ENCODE results near the gene SPATA31C1. TPM values are rescaled to one million over a fixed set of nuclear protein-coding genes. Genes with fewer than 3 reads are reported as not detected.
A peak's percentile ranks its signal among the peaks of the same experiment; 100 is the strongest.

The SPATA31C1 gene
- total and polyA plus RNA-seq, 2 donors (not counting 1 experiment from before 2014, with no cell fraction given), result not detected

GRCh38 chr9:87973122-87973521 lies 55.4 kb downstream of the SPATA31C1 start:
- H3K9me3 ChIP-seq (ENCODE audit: control insufficient read depth, insufficient read depth, low read depth, low read length), result no peaks in the 10 kb centered on the region
- H3K4me2 ChIP-seq (ENCODE audit: extremely low read depth, insufficient read depth, low read length), result no peak overlapping the region
- no peak overlapping the region for H3K9ac ChIP-seq (ENCODE audit: insufficient read depth, low read length)
- peaks cover 2% of the 10 kb centered on the region for H3K4me1 ChIP-seq (ENCODE audit: control insufficient read depth, extremely low read depth, insufficient read depth, low read length)
- peak overlapping the region in 2 of 4 experiments; percentile 69 to 78 for H3K4me3 ChIP-seq (replicated peaks in 1 of 4; ENCODE audit: control extremely low read depth in 1 of 4, insufficient read depth in 1 of 4, low read depth in 3 of 4, low read length in 4 of 4)
- DNase-seq (ENCODE audit: low read depth in 2 of 2), result no peak
- no peak overlapping the region for H2AFZ ChIP-seq (ENCODE audit: low read length)
- H3K27ac ChIP-seq (ENCODE audit: insufficient read depth, low read length), result no peak overlapping the region
- no peaks in the 10 kb centered on the region for H3K79me2 ChIP-seq (ENCODE audit: control insufficient read depth, insufficient read depth, low read length)
- TF ChIP-seq CTCF (conservative IDR thresholded peaks at IDR 0.05 in 1 of 2, IDR thresholded peaks at IDR 0.05 in 1 of 2; ENCODE audit: low read depth in 1 of 2, low read length in 2 of 2) (no peak), EZH2 (IDR thresholded peaks at IDR 0.05; ENCODE audit: low read length, missing control alignments) (no peak)
- H4K20me1 ChIP-seq (ENCODE audit: control insufficient read depth, extremely low read depth, insufficient read depth, low read length), result no peaks in the 10 kb centered on the region
- no peaks in the 10 kb centered on the region for H3K27me3 ChIP-seq (ENCODE audit: control insufficient read depth, insufficient read depth, low read length)
- no peaks in the 10 kb centered on the region for H3K36me3 ChIP-seq (ENCODE audit: control insufficient read depth, insufficient read depth, low read length)

Other genes starting within 250 kb of the SPATA31C1 start
- gene CTSL, start 191.8 kb upstream of the SPATA31C1 start, total RNA-seq, result 563 and 826 TPM in 2 replicates
- gene CTSL, start 191.8 kb upstream of the SPATA31C1 start, polyA plus RNA-seq, result 487 and 1,013 TPM in 2 replicates
- not detected in 2 replicates for gene SPATA31E1, start 35.1 kb upstream of the SPATA31C1 start, total RNA-seq
- 0.01 TPM in 1 of 2 replicates, not detected in the other for gene SPATA31E1, start 35.1 kb upstream of the SPATA31C1 start, polyA plus RNA-seq
- gene CDK20, start 56.6 kb downstream of the SPATA31C1 start, total RNA-seq, result 3.6 and 7.3 TPM in 2 replicates
- gene CDK20, start 56.6 kb downstream of the SPATA31C1 start, polyA plus RNA-seq, result 6.1 and 6.2 TPM in 2 replicates
- not detected in 2 replicates for gene SPATA31C2, start 220.5 kb downstream of the SPATA31C1 start, total RNA-seq
- not detected in 2 replicates for gene SPATA31C2, start 220.5 kb downstream of the SPATA31C1 start, polyA plus RNA-seq

All from fibroblast of lung (primary cell).